ENCODE results near the gene SLC16A5.
A peak's percentile ranks its signal among the peaks of the same experiment; 100 is the strongest.
"Not testable (repeated sequence)": the region's sequence is repeated elsewhere in the genome, so short reads cannot be mapped to it uniquely, and the experiment has no call there.

The SLC16A5 gene

DNA sequence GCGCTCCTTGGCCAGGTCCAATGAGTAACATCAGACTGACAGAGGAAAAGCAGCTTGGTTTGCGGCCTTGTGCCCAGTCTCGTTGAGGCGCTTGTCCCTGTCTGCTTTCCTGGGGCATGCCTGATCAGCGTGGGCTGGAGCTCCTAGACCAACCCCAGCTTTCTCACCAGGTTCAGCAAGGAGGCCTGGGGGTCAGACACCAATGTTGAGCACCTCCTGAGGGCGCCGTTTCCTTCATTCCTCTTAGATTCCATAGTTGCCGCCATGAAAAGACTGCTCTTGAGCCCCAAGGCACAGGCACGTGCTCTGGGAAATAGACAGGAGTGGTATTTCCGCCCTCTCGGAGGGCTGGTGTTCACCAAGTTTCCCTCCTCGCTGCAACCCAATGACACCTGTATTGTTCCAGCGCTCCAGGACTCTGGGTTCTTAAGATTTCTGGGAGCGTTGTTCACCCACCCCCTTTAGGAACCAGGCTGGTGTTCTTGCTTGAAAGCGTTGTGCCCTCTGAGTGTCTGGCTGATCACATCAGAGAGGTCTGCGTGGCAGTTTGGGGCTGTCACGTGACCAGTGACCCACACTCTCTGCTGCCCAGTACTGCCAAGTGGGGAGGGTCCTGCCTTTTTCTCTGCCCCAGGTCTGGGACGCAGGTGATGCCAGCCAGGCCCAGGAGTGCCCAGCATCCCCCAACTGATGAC is 22.7 kb upstream of the SLC16A5 start:
- no peak for DNase-seq

- no peak for DNase-seq
These were observed 22.1 kb upstream of the SLC16A5 start for GRCh38 chr17:75065562-75066151.

DNA sequence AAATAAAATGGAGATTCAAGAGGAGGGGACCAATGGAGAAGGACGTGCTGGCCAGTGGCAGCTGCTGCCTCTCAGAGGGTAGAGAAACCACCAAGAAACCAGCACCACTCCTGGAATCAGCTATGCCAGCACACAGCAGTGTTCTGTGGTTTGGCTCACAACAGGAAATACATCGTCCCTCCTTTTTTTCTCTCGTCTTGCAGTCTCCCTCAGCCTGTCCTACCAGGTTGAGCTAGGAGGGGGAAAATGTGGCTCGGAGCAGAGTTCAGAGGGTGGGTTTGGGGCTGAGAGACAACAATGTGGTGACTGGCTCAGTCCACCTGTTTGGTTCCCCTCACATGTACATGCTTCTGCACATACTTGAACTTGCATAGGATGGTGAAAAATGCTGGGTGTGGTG is 19.9 kb upstream of the SLC16A5 start:
- no peak for DNase-seq

GRCh38 chr17:75068750-75069149 is 19.0 kb upstream of the SLC16A5 start:
- DNase-seq, result no peak

- DNase-seq, result no peak
These were observed 18.0 kb upstream of the SLC16A5 start for GRCh38 chr17:75069783-75070182.

GRCh38 chr17:75071478-75072271 is 16.1 kb upstream of the SLC16A5 start:
- not testable (repeated sequence) for DNase-seq

DNA sequence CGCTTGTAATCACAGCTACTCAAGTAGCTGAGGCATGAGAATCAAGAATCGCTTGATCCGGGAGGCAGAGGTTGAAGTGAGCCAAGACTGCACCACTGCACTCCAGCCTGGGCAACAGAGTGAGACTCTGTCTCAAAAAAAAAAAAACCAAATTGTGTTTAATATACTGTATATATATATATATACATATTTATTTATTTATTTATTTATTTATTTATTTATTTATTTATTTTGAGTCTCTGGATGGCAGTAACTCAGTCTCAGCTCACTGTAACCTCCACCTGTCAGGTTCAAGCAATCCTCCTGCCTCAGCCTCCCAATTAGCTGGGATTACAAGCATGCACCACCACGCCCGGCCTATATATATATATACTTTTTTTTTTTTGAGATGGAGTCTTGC is 14.8 kb upstream of the SLC16A5 start:
- DNase-seq, result not testable (repeated sequence)

DNA sequence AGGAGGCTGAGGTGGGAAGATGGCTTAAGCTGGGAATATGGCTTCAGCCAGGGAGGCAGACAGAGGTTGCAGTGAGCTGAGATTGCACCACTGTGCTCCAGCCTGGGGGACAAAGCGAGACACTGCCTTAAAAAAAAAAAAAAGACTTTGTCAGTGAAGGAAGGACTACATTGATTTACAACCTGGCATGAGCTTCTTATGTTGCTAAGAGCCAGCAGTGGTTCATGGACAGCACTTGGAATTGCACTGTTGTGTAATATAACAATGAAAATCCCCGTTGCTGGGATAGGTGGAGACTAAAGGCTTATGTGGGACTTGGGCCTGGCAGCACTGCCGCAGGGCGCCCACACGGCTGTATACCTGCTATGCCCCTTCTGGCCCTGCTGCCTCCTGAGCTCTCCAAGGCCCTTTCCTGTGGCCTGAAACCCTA is 14.1 kb upstream of the SLC16A5 start:
- no peak for DNase-seq

DNA sequence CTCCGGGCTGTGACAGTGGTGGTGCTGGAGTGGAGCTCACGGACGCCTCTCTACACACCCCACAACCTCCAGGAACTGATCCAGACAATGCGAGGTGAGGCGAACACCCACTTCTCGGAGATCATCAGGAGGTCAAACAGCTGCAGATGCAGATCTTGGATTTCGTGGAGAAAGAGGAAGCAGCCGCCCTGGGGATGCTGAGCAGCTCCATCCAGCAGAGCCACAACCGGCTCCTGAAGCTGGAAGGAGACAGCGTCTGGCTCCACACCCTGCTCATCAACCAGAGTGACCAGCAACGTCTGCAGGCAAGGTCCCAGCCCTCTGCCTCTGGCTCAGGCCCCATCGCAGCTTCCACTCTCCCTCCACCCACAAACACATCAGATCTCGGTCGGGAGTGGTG is 13.2 kb upstream of the SLC16A5 start:
- DNase-seq, result no peak

DNA sequence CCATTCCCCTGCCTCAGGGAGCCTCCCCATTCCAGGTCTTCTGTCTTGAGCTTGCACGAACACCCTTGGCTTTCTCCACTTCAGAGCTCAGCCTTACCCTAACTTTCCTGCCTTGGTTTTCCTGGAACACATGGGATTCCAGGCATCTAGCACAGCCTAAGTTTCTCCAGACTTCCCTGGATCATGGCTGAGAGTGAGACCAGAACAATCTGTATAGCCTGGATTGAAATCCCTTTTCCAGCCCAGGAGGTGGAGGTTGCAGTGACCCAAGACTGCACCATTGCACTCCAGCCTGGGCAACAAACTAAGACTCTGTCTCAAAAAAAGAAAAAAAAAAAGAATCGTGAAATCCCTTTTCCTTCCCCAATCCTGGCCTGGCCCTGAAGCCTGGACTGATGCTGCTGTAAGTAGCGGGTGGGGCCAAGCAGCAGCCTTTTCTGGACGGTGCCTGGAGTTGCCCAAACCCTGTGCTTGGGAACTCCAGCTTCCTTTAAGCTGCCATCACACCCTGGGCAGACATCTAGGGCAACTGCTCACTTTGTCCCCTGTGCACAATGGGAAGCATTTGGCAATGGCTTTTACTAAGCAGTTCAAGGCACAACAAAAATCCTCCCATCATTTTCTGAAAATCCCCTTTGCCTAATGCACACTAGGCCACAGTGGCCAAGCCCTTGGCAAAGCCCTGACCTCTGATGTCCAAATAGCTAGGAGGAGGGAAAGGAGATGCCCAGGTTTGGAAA is 12.0 kb upstream of the SLC16A5 start:
- no peak for DNase-seq

DNA sequence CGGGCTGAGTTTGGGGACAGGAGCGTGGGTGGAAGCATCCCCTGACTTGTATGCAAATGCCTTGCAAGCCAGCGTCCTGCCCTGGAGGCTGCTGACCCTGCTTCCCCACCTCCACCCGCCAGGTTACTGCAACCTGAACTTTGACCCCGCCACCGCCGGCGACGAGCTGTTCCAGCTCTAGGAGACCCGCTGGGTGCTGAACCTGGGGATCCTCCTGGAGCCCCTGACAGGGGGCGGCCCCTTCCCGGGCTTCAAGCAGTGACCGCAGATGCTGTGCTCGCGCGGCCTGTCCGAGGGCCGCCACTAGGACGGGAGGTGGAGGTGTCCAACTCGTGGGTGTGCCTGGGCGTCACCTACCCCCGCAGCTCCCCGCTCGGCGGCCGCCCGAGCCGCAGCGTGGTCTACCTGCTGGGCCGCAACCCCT is 10.7 kb upstream of the SLC16A5 start:
- DNase-seq, result peak; percentile 32

DNA sequence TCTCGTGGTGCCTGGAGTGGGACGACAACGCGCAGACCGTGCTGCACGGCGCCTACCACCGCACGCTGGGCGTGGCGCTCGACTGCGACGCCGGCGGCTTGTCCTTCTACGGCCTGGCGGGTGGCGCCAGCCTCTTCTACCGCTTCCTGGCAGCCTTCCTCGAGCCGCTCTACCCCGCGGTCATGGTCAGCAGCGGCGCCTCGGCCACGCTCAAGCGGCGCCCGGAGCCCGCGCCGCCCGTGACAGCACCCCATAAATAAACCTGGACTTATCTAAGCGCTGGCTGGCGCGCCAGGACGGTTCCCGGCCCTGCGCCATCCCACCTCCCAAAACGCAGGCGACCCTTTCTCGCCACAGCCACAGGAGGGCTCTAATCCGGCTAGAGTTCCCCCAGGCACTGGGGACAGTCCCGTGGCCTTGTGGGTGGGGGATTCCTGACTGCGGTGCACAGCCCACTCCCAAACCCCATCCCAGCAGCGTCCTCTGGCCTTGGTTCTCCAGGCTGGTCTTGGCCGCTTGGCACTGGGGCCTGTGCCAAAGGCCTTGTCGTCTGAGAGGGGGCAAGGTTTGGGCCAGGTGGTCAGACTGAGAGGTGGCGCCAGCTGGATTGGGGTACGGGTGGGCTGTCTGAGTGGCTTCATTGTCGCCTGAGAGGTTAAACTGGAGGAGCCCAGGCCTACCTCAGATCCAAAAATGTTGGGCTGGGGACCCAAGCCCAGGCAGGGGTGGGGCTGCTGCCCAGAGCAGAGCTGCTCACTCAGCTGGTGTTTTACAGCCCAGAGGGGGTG is 10.1 kb upstream of the SLC16A5 start:
- peak; percentile 74 for DNase-seq

- no peak for DNase-seq
These were observed 9.3 kb upstream of the SLC16A5 start for GRCh38 chr17:75078284-75079022.

DNA sequence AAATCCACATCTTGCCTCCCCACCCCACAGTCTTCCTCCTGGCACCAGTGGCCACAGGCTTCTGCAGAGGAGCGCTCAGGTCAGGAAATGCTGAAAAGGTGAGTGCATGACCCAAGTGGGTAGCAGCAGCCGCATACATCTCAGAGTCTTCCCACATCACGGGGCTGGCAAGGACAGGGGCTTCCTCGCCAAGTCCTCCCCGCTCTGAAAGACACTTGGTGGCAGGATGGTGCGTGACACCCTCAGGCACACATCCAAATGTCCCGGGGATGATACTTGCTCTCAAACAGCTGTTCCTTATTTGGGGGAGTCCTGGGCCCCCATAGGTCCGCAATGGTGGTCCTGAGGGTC is 8.8 kb upstream of the SLC16A5 start:
- DNase-seq, result no peak

DNA sequence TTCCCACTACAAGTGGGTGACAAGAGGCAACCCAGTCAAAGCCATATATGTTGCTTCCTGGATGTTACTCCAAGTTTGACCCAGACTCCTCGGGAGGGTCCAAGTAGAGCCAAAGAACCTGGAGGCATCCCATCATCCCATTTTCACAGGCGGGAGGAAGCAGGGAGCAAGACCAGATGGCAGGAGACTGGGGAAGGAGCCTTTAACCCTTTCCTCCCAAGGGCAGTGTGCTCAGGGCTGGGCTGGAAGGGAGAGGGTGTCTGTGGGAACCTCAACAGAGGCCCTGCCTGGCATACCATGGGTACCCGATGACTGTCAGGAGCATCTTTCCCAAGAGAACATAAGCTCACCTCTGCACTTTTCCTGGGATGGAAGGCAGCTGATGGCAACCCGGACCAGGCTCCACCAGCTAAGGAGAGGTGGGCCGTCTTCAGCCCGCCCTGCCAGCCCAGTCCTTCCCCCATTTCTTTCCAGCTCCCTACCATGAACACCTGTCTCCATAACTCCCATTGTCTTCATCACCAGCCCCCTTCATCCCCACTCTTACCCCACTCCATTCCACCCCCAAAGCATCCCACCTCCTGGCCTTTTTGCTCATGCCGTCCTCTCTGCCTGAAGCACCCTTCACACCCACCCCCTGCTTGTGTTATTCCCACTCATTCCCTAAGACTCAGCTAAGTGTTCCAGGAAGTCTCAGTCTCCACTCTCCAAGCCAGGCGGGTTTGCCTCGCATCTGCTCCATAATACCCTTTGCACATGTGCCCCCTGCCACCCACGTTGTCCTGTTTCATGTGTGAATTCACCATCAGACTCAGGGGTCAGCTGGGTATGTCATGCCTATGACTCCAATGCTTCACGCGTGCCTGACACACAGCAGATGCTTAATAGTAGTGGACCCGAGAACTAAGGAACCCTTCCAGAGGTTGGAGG is 5.9 kb upstream of the SLC16A5 start:
- no peak for DNase-seq

DNA sequence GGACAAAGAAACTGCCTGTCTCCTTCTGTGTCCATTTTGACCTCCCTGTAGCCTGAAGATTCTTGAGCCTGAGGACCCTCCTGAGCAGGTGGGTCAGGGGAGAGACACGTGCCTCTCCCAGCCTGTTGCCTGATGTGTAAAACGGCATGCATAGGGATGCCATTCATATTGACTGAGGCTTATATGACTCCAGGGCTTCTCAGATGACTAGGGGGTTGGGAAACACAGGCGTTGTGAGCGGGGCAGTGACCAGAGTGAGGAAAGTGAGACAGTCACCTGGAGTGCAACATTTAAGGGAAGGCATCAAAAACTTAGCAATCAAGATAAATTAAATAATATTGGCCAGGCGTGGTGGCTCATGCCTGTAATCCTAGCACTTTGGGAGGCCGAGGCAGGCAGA is 5.1 kb upstream of the SLC16A5 start:
- DNase-seq, result no peak

DNA sequence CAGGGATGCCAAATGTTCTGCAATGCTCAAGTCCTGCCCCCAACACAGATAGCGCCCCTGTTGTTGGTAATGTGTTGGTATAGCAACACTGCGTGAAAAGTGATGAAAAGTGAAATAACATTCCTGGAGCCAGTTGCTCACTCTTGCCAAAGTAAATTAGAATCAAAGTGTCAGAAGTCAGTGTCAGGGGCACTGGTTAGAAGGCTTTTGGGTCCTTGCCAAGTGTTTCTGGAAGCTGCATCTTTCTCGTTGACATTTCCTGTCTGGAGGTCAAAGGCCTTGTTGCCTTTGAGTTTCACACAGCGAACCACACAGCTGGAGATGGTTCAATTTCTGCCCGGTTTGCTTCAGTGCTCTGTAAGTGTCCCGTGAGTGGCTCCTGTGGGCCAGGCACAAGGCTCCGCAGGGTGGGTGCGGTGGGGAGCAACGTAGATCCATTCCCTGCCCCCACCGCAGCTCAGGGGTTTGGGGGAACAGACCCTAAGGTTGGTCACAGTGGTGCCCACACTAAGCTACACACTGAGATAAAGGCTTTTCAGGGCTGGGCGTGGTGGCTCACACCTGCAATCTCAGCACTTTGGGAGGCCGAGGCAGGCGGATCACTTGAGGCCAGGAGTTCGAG is 3.6 kb upstream of the SLC16A5 start:
- DNase-seq, result peak; percentile 54

DNA sequence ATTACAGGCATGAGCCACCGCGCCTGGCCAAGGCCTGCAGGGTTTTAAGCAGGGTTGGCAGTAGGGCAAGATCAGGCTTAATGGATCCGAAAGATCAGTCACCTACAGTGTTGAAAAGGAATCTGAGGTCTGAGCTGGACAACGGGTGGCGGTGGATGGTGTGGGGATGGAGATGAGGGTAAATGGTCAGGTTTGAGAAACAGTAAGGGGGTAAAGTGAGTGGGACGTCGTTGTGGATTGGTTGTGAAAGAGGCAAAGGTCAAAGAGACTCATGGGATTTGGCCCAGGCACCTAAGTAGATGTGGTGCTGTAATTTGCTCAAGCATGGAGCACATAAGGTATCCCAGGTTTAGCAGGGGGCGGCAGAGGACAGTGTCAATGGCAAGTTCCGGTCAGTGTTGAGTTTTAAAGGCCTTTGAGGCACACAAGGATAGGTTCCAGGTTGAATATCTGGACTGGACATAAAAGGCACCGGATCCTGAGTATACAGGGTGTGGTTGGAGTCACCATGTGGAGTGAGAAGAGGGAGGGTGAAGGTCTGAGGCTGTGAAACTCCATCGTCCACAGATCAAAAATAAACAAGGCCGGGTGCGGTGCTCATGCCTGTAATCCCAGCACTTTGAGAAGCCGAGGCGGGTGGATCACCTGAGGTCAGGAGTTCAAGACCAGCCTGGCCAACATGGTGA is 1.1 kb upstream of the SLC16A5 start:
- DNase-seq, result no peak

DNA sequence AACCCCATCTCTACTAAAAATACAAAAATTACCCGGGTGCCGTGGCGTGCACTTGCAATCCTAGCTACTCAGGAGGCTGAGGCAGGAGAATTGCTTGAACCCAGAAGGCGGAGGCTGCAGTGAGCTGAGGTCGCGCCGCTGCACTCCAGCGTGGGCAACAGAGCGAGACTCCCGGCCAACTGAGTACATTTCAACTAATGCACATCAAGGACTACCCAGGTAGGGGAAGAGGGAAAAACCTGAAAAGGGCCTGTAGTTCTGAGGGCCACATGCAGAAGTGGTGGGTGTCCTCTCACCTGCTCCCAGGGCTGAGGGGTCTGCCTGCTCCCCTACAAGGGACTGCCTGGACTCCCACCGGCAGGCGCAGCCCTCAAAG is 584 bp upstream of the SLC16A5 start:
- no peak for DNase-seq

All from eye (tissue), 1 donor.